H1 (cell line): Measurements from ENCODE around the gene SEL1L3. TPM values are rescaled to one million over a fixed set of nuclear protein-coding genes. Genes with fewer than 3 reads are reported as not detected.
A peak's percentile ranks its signal among the peaks of the same experiment; 100 is the strongest.

Source experiments
- CTCF ChIA-PET: fragments of 300-600 bp; sonication (Branson Sonifier 250); formaldehyde crosslinking; loops from one replicate; lab custom pipeline; 2021; ENCODE audit not compliant: partially characterized antibody; lab: Charles Lee
- POLR2A ChIA-PET: fragments of 300-600 bp; sonication (Branson Sonifier 250); formaldehyde crosslinking; loops from one replicate; lab custom pipeline; 2021; ENCODE audit warnings: inconsistent platforms; ENCODE audit not compliant: partially characterized antibody; lab: Charles Lee
- DNase-seq, 2 experiments: peaks; one replicate each; pipeline versions ENCODE4 v3.0.0 to v3.0.0-alpha.2; 2010 to 2022; ENCODE audit warnings: low spot score in 2 of 2, low read depth in 1 of 2, mixed read lengths in 1 of 2
- FAIRE-seq: peaks from 2 replicates; lab custom pipeline; 2011; peaks lifted over from hg19 to GRCh38; lab: Jason Lieb, UNC
- H2AFZ ChIP-seq: 2 replicates; pipeline ENCODE4 v1.8.1; 2012; ENCODE audit warnings: low read length, inconsistent platforms
- H2AK5ac ChIP-seq: 2 replicates; pipeline ENCODE4 v1.6.1; 2013; ENCODE audit warnings: low read depth, low read length
- H2BK120ac ChIP-seq: replicated peaks from 2 replicates; pipeline ENCODE3; 2013; ENCODE audit warnings: low read depth, low read length, inconsistent platforms
- H2BK12ac ChIP-seq: 2 replicates; pipeline ENCODE4 v1.6.1; 2013; ENCODE audit warnings: low read depth, low read length
- H2BK15ac ChIP-seq: 2 replicates; pipeline ENCODE4 v1.6.1; 2013; ENCODE audit warnings: low read length
- H2BK20ac ChIP-seq: 2 replicates; pipeline ENCODE4 v1.6.1; 2013; ENCODE audit warnings: low read length
- H2BK5ac ChIP-seq: 2 replicates; pipeline ENCODE4 v1.6.1; 2013; ENCODE audit warnings: low read depth, low read length
- H3K14ac ChIP-seq: 2 replicates; pipeline ENCODE4 v1.6.1; 2013; ENCODE audit warnings: inconsistent platforms; ENCODE audit not compliant: insufficient read length
- H3K18ac ChIP-seq: 2 replicates; pipeline ENCODE4 v1.6.1; 2013; ENCODE audit warnings: low read length; ENCODE audit errors: extremely low read depth
- H3K23ac ChIP-seq: 2 replicates; pipeline ENCODE4 v1.6.1; 2013; ENCODE audit warnings: inconsistent platforms; ENCODE audit not compliant: insufficient read length
- H3K23me2 ChIP-seq: 2 replicates; pipeline ENCODE4 v1.6.1; 2013; ENCODE audit warnings: low read depth, low read length
- H3K27ac ChIP-seq: 2 replicates; pipeline ENCODE4 v1.6.1; 2011; ENCODE audit warnings: low read depth, low read length, inconsistent platforms
- H3K27me3 ChIP-seq, 4 experiments: replicated peaks in 1 of 4; 1 replicate in 1 of 4; 2 replicates in 3 of 4; pipeline versions ENCODE4 v1.6.1 to v1.8.1; 2011 to 2013; ENCODE audit warnings: low read length in 3 of 4, mild to moderate bottlenecking in 3 of 4, inconsistent platforms in 2 of 4, mixed read lengths in 2 of 4, moderate library complexity in 1 of 4; ENCODE audit not compliant: control insufficient read depth in 3 of 4, insufficient read depth in 3 of 4; ENCODE audit errors: extremely low read depth in 1 of 4
- H3K36me3 ChIP-seq, 4 experiments: 2 replicates each; pipeline versions ENCODE4 v1.6.1 to v1.8.1; 2011 to 2013; ENCODE audit warnings: mild to moderate bottlenecking in 4 of 4, low read length in 3 of 4, moderate library complexity in 2 of 4, control low read depth in 1 of 4, inconsistent platforms in 1 of 4; ENCODE audit not compliant: insufficient read depth in 4 of 4, control insufficient read depth in 2 of 4
- H3K4ac ChIP-seq: replicated peaks from 2 replicates; pipeline ENCODE3; 2013; ENCODE audit warnings: low read length, low read depth, mixed read lengths, inconsistent platforms; ENCODE audit not compliant: insufficient read length
- H3K4me1 ChIP-seq, 4 experiments: replicated peaks in 1 of 4; 1 replicate in 1 of 4; 2 replicates in 3 of 4; pipeline versions ENCODE4 v1.6.1 to v1.8.1; 2011 to 2013; ENCODE audit warnings: low read length in 3 of 4, inconsistent platforms in 2 of 4, mixed read lengths in 1 of 4; ENCODE audit not compliant: insufficient read depth in 4 of 4, control insufficient read depth in 3 of 4
- H3K4me2 ChIP-seq, 2 experiments: 2 replicates each; pipeline versions ENCODE4 v1.6.1 to v1.8.1; 2011 to 2013; ENCODE audit warnings: low read depth in 2 of 2, low read length in 2 of 2, control low read depth in 1 of 2, inconsistent platforms in 1 of 2, mild to moderate bottlenecking in 1 of 2; ENCODE audit not compliant: insufficient read depth in 1 of 2
- H3K4me3 ChIP-seq, 4 experiments: fragments of 200-600, 300-600 bp in 1 of 4; sonication (generic), shearing (Covaris generic), sonication (Bioruptor Twin) in 1 of 4; 2 replicates each; pipeline versions ENCODE4 v1.5.1 to v1.8.1; 2011 to 2016; ENCODE audit warnings: low read length in 4 of 4, low read depth in 3 of 4, control low read depth in 2 of 4, inconsistent platforms in 2 of 4, mild to moderate bottlenecking in 2 of 4, mixed read lengths in 1 of 4, moderate library complexity in 1 of 4; ENCODE audit not compliant: insufficient read depth in 2 of 4; ENCODE audit errors: extremely low read depth in 1 of 4
- H3K56ac ChIP-seq: replicated peaks from 2 replicates; pipeline ENCODE3; 2013; ENCODE audit warnings: low read depth, mild to moderate bottlenecking, mixed read lengths, low read length, inconsistent platforms; ENCODE audit not compliant: insufficient read length
- H3K79me1 ChIP-seq: 2 replicates; pipeline ENCODE4 v1.6.1; 2013; ENCODE audit warnings: low read depth, low read length, control low read depth
- H3K79me2 ChIP-seq, 2 experiments: 2 replicates each; pipeline versions ENCODE4 v1.6.1 to v1.8.1; 2012 to 2013; ENCODE audit warnings: low read length in 2 of 2, mild to moderate bottlenecking in 2 of 2, inconsistent platforms in 1 of 2; ENCODE audit not compliant: insufficient read depth in 2 of 2, control insufficient read depth in 1 of 2
- H3K9ac ChIP-seq, 4 experiments: replicated peaks in 1 of 4; 1 replicate in 1 of 4; 2 replicates in 3 of 4; pipeline versions ENCODE4 v1.6.1 to v1.8.1; 2011 to 2013; ENCODE audit warnings: low read depth in 3 of 4, low read length in 3 of 4, control low read depth in 2 of 4, mild to moderate bottlenecking in 2 of 4, moderate library complexity in 2 of 4, inconsistent platforms in 1 of 4; ENCODE audit errors: extremely low read depth in 1 of 4
- H3K9me3 ChIP-seq, 2 experiments: 2 replicates each; pipeline versions ENCODE4 v1.6.1 to v1.8.1; 2012 to 2013; ENCODE audit warnings: mild to moderate bottlenecking in 2 of 2, moderate library complexity in 2 of 2, control low read depth in 1 of 2, inconsistent platforms in 1 of 2, low read depth in 1 of 2, low read length in 1 of 2, mixed read lengths in 1 of 2; ENCODE audit not compliant: insufficient read depth in 2 of 2
- H4K20me1 ChIP-seq, 2 experiments: replicated peaks in 1 of 2; 2 replicates each; pipeline versions ENCODE3 to v1.8.1; 2011 to 2013; ENCODE audit warnings: inconsistent platforms in 2 of 2, low read length in 2 of 2, mild to moderate bottlenecking in 1 of 2; ENCODE audit not compliant: insufficient read depth in 2 of 2, control insufficient read depth in 1 of 2
- H4K5ac ChIP-seq: 2 replicates; pipeline ENCODE4 v1.6.1; 2013; ENCODE audit warnings: low read length, low read depth, mixed read lengths, inconsistent platforms; ENCODE audit not compliant: insufficient read length
- H4K8ac ChIP-seq: 2 replicates; pipeline ENCODE4 v1.8.0; 2013; ENCODE audit warnings: mild to moderate bottlenecking, moderate library complexity, low read length, inconsistent platforms; ENCODE audit not compliant: insufficient read depth; ENCODE audit errors: extremely low read depth
- H4K91ac ChIP-seq: replicated peaks from 2 replicates; pipeline ENCODE3; 2013; ENCODE audit warnings: low read length, mixed read lengths, inconsistent platforms; ENCODE audit not compliant: insufficient read length
- ATF2 ChIP-seq: IDR thresholded peaks from 2 replicates; pipeline ENCODE4 v1.6.1; 2012; ENCODE audit warnings: low read length, inconsistent platforms
- BCL11A ChIP-seq, 2 experiments: IDR thresholded peaks; one replicate each; pipeline ENCODE4 v1.6.1; 2011; ENCODE audit warnings: low read depth in 2 of 2, low read length in 2 of 2, mild to moderate bottlenecking in 2 of 2
- CTCF ChIP-seq, 3 experiments: IDR thresholded peaks; 1 replicate in 2 of 3; 2 replicates in 1 of 3; pipeline versions ENCODE4 v1.5.1 to v1.6.1; 2011; ENCODE audit warnings: low read length in 3 of 3, mild to moderate bottlenecking in 3 of 3, inconsistent platforms in 2 of 3, low read depth in 1 of 3, moderate library complexity in 1 of 3; ENCODE audit not compliant: insufficient read depth in 1 of 3; ENCODE audit errors: control extremely low read depth in 1 of 3
- HDAC6 ChIP-seq: IDR thresholded peaks from one replicate; pipeline ENCODE4 v1.7.1; 2012; ENCODE audit warnings: low read depth, mild to moderate bottlenecking, inconsistent platforms, low read length, moderate library complexity
- KDM4A ChIP-seq: IDR thresholded peaks from one replicate; pipeline ENCODE4 v1.7.1; 2012; ENCODE audit warnings: low read depth, mild to moderate bottlenecking, moderate library complexity, low read length, inconsistent platforms; ENCODE audit not compliant: severe bottlenecking
- KDM5A ChIP-seq: fragments of 200-600 bp; IDR thresholded peaks from 2 replicates; pipeline ENCODE4 v1.7.1; 2012; ENCODE audit warnings: mild to moderate bottlenecking, low read length, inconsistent platforms, mixed read lengths
- TAF1 ChIP-seq: IDR thresholded peaks from 2 replicates; pipeline ENCODE4 v1.6.1; 2011; ENCODE audit warnings: mild to moderate bottlenecking, low read depth, low read length
- TCF12 ChIP-seq: IDR thresholded peaks from 2 replicates; pipeline ENCODE4 v1.6.1; 2011; ENCODE audit warnings: low read depth, mild to moderate bottlenecking, low read length
- WGBS, 2 experiments: shearing (Covaris generic) in 1 of 2; methylation state at CpG; one replicate each; pipeline versions ENCODE4 v1.1.6 to v1.1.7; 2013 to 2015; ENCODE audit warnings: low lambda C conversion rate in 2 of 2, mixed read lengths in 2 of 2, inconsistent platforms in 1 of 2, low coverage in 1 of 2, missing lambda C conversion rate in 1 of 2; ENCODE audit not compliant: insufficient replicate concordance in 2 of 2, insufficient coverage in 1 of 2, insufficient read length in 1 of 2; ENCODE audit errors: extremely low coverage in 1 of 2, missing lambda C conversion rate in 1 of 2; 5-methylcytosine and 5-hydroxymethylcytosine counted together
- polyA plus RNA-seq, 7 experiments: library from polyadenylated mRNA; depleted of rRNA in 3 of 7; stranded (reverse) in 5 of 7; unstranded in 2 of 7; fragments of >200 nt in 5 of 7; fragments of 200-250 nt in 2 of 7; gene quantifications; 1 replicate in 5 of 7; 2 replicates in 1 of 7; 4 replicates in 1 of 7; pipeline versions ENCODE4 v1.2.1 to v1.2.3, GENCODE V29; 2011 to 2013; ENCODE audit warnings: missing spikeins in 2 of 7, mixed read lengths in 2 of 7
- total RNA-seq: library from RNA; stranded (reverse); fragmentation: NEBNext Ultra II Directional; extraction: Animal tissue kit (Norgen Biotek cat#: 25700); gene quantifications from 2 replicates; pipeline ENCODE4 v1.2.1, GENCODE V29; 2021

The SEL1L3 gene
- total and polyA plus RNA-seq, 2 of the 8 experiments (the other 6 are each of a cell fraction or from before 2014, with no cell fraction given): 18.2 to 54.0 TPM

- H3K9ac ChIP-seq: no peak overlapping the region
- H3K23me2 ChIP-seq: no peaks in the 10 kb centered on the region
- H2BK5ac ChIP-seq: no peak overlapping the region
- H2AFZ ChIP-seq: no peak overlapping the region
- no peak overlapping the region for H2BK12ac ChIP-seq
- FAIRE-seq: no peak
- 0 out of 2 replicates have a peak overlapping the region, but pooled peaks have one; percentile 8 for H2BK15ac ChIP-seq
- H4K8ac ChIP-seq: no peak overlapping the region
- no peak overlapping the region for H3K4ac ChIP-seq
- H3K4me3 ChIP-seq: no peak overlapping the region
- no peak overlapping the region for H3K27ac ChIP-seq
- no peaks in the 10 kb centered on the region for H3K4me1 ChIP-seq
- TF ChIP-seq HDAC6 (no peak), ATF2 (no peak), TCF12 (no peak), CTCF (IDR thresholded peaks at IDR 0.05; ENCODE audit: control extremely low read depth in 1 of 3, insufficient read depth in 1 of 3, low read depth in 1 of 3, low read length in 3 of 3) (no peak), KDM4A (no peak), KDM5A (no peak), BCL11A (IDR thresholded peaks at IDR 0.05; ENCODE audit: low read depth in 2 of 2, low read length in 2 of 2) (no peak), TAF1 (no peak)
- TF ChIP-seq, all 59 proteins: peak for 0
- Histone ChIP-seq H3K14ac (no peak overlapping the region), H3K36me3 (no peaks in the 10 kb centered on the region), H3K23ac (no peak overlapping the region), H2AK5ac (no peak overlapping the region), H3K79me2 (no peaks in the 10 kb centered on the region), H3K18ac (no peak overlapping the region), H3K9me3 (no peaks in the 10 kb centered on the region), H3K27me3 (no peaks in the 10 kb centered on the region), H3K56ac (no peak overlapping the region), H4K91ac (no peak overlapping the region), H2BK20ac (no peak overlapping the region), H4K20me1 (no peaks in the 10 kb centered on the region), H4K5ac (no peak overlapping the region), H2BK120ac (no peak overlapping the region), H3K79me1 (no peaks in the 10 kb centered on the region), H3K4me2 (no peak overlapping the region)
- CTCF ChIA-PET: no interaction called here
- POLR2A ChIA-PET: no interaction called here
- no peak for DNase-seq
- WGBS, 2 experiments: 93% methylated on average over 9 of the region's 9 CpGs; no CpG with 5 or more reads in 1 of the 2 experiments
Measured at GRCh38 chr4:25727711-25728493, 134.9 kb downstream of the SEL1L3 start.
